Activated naive CD4-positive, alpha-beta T cell treated with anti-CD3 and anti-CD28 coated beads for 36 hours (primary cell): ENCODE data around the gene TPD52L1. TPM values are rescaled to one million over a fixed set of nuclear protein-coding genes. Genes with fewer than 3 reads are reported as not detected.
"Not testable (repeated sequence)": the region's sequence is repeated elsewhere in the genome, so short reads cannot be mapped to it uniquely, and the experiment has no call there.

Experiments
- CTCF ChIA-PET: fragments of 350-600 bp; sonication (Branson Sonifier 250); formaldehyde crosslinking; loops from one replicate; lab custom pipeline; 2021; ENCODE audit warnings: antibody characterized with exemption; lab: Charles Lee
- DNase-seq: peaks from one replicate; pipeline ENCODE4 v3.0.0-alpha.2; 2020
- H3K27ac Mint-ChIP-seq: one replicate; pipeline ENCODE4 v1.8.0; 2021; ENCODE audit warnings: mild to moderate bottlenecking, mixed read lengths
- H3K27me3 Mint-ChIP-seq: one replicate; pipeline ENCODE4 v1.8.0; 2021; ENCODE audit warnings: low read depth, mixed read lengths
- H3K36me3 Mint-ChIP-seq: one replicate; pipeline ENCODE4 v1.8.0; 2021; ENCODE audit warnings: low read depth, mixed read lengths
- H3K4me1 Mint-ChIP-seq: one replicate; pipeline ENCODE4 v1.8.0; 2021; ENCODE audit warnings: low read depth, mixed read lengths
- H3K4me3 Mint-ChIP-seq: one replicate; pipeline ENCODE4 v1.8.0; 2021; ENCODE audit warnings: mild to moderate bottlenecking, moderate library complexity, mixed read lengths
- H3K9me3 Mint-ChIP-seq: one replicate; pipeline ENCODE4 v1.8.0; 2021; ENCODE audit warnings: mixed read lengths
- intact Hi-C: fragments of 100-400 bp; cut with micrococcal nuclease; formaldehyde crosslinking; loops from one replicate; pipeline ENCODE4 v1.15.1; 2023
- total RNA-seq, 2 experiments: library from RNA; stranded (reverse); gene quantifications; one replicate each; pipeline ENCODE4 v1.2.3, GENCODE V29; 2021

TPD52L1 gene
- total RNA-seq, 2 experiments from 2014 or later = 5.6 to 5.7 TPM

- no peak for DNase-seq
- no peaks in the 10 kb centered on the region for H3K9me3 Mint-ChIP-seq
- H3K27ac Mint-ChIP-seq = no peak overlapping the region
- no peaks in the 10 kb centered on the region for H3K4me1 Mint-ChIP-seq
- intact Hi-C loops = no loop called here
- CTCF ChIA-PET = no interaction called here
- no peaks in the 10 kb centered on the region for H3K36me3 Mint-ChIP-seq
- H3K27me3 Mint-ChIP-seq = no peaks in the 10 kb centered on the region
- H3K4me3 Mint-ChIP-seq = no peak overlapping the region
Measured at GRCh38 chr6:125120054-125120590, 33.5 kb upstream of the TPD52L1 start.

DNA sequence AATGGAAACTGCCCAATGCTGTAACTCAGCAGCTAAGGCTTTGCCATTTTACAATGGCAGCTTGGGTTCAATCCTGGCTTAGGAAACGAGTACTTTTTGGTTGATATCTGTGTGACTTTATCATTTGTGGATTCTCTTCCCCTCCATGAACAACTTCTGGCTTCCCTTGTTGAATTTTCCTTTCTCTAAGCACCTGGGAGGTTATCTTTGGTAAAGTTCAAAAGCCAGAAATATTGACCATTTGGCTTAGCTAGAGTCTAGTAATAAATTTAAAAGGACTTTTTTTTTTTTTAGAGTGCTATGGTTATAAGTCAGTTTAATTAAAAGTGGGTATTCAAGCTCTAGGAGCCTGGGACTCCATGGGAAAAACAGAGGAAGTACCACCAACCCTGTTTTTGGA is 31.7 kb upstream of the TPD52L1 start:
- CTCF ChIA-PET = no interaction called here
- Mint-ChIP-seq H3K36me3 (no peaks in the 10 kb centered on the region), H3K27me3 (no peaks in the 10 kb centered on the region), H3K9me3 (peaks cover 3% of the 10 kb centered on the region), H3K4me1 (no peaks in the 10 kb centered on the region), H3K27ac (no peak overlapping the region), H3K4me3 (no peak overlapping the region)
- no peak for DNase-seq
- intact Hi-C loops = no loop called here

DNA sequence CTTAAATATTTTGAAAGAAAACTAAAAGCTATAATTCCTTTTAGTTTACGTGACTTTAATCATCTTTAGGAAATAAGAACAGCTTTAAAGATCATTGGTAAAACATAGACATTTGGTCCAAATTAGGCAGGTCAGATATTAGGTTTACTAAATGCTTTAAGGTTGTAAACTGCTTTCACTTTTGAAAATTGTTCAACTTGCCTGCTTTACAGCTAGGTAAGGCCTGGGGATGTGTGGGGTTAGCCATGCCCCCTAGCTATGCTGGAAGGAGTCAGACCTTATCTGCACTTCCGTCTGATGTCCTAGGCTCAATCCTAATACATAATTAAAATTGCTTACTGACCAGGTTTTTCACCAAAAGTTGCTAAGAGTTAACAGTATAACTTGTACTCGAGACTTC is 30.5 kb upstream of the TPD52L1 start:
- CTCF ChIA-PET = interaction anchor here (0.8 to 1.1 kb wide), 2 partner anchors 9 to 252 kb away, joined by 4 to 5 read pairs; no protein-coding TSS in a partner anchor
- intact Hi-C loops = no loop called here
- H3K9me3 Mint-ChIP-seq = peaks cover 3% of the 10 kb centered on the region
- no peaks in the 10 kb centered on the region for H3K4me1 Mint-ChIP-seq
- H3K27me3 Mint-ChIP-seq = peaks cover 2% of the 10 kb centered on the region
- H3K36me3 Mint-ChIP-seq = no peaks in the 10 kb centered on the region
- DNase-seq = no peak
- no peak overlapping the region for H3K27ac Mint-ChIP-seq
- H3K4me3 Mint-ChIP-seq = no peak overlapping the region

- no peaks in the 10 kb centered on the region for H3K4me1 Mint-ChIP-seq
- H3K9me3 Mint-ChIP-seq = peaks cover 3% of the 10 kb centered on the region
- peaks cover 2% of the 10 kb centered on the region for H3K27me3 Mint-ChIP-seq
- H3K36me3 Mint-ChIP-seq = no peaks in the 10 kb centered on the region
- no peak overlapping the region for H3K27ac Mint-ChIP-seq
- CTCF ChIA-PET = interaction anchor here (0.5 to 2.3 kb wide), 3 partner anchors 9 to 561 kb away, joined by 3 to 10 read pairs (median 4); no protein-coding TSS in a partner anchor
- no peak overlapping the region for H3K4me3 Mint-ChIP-seq
- intact Hi-C loops = no loop called here
- no peak for DNase-seq
Measured at GRCh38 chr6:125123468-125124048, 30.0 kb upstream of the TPD52L1 start.

GRCh38 chr6:125124049-125124669 is 29.4 kb upstream of the TPD52L1 start:
- CTCF ChIA-PET = interaction anchor here (0.5 to 2.3 kb wide), 2 partner anchors 10 to 562 kb away, joined by 3 to 10 read pairs; no protein-coding TSS in a partner anchor
- no peak for DNase-seq
- Mint-ChIP-seq H3K27ac (no peak overlapping the region), H3K36me3 (no peaks in the 10 kb centered on the region), H3K9me3 (peaks cover 3% of the 10 kb centered on the region), H3K4me1 (no peaks in the 10 kb centered on the region), H3K27me3 (peaks cover 3% of the 10 kb centered on the region), H3K4me3 (no peak overlapping the region)
- intact Hi-C loops = no loop called here

GRCh38 chr6:125125856-125126255 is 27.7 kb upstream of the TPD52L1 start:
- H3K36me3 Mint-ChIP-seq, H3K27me3 Mint-ChIP-seq, H3K27ac Mint-ChIP-seq, H3K9me3 Mint-ChIP-seq, intact Hi-C loops, H3K4me1 Mint-ChIP-seq, H3K4me3 Mint-ChIP-seq, DNase-seq: not testable (repeated sequence)
- CTCF ChIA-PET = interaction anchor here (2.3 kb wide), 1 partner anchor 12 kb away, joined by 10 read pairs; no protein-coding TSS in a partner anchor

GRCh38 chr6:125129354-125129753 is 24.2 kb upstream of the TPD52L1 start:
- Mint-ChIP-seq H3K4me3 (no peak overlapping the region), H3K27ac (no peak overlapping the region), H3K27me3 (peaks cover 6% of the 10 kb centered on the region), H3K36me3 (no peaks in the 10 kb centered on the region), H3K4me1 (no peaks in the 10 kb centered on the region), H3K9me3 (peaks cover 3% of the 10 kb centered on the region)
- no peak for DNase-seq
- intact Hi-C loops = no loop called here
- CTCF ChIA-PET = interaction anchor here (1.2 to 1.3 kb wide), 2 partner anchors 15 to 16 kb away, joined by 3 read pairs; no protein-coding TSS in a partner anchor

GRCh38 chr6:125132058-125132457 is 21.5 kb upstream of the TPD52L1 start:
- Mint-ChIP-seq H3K36me3 (no peaks in the 10 kb centered on the region), H3K27me3 (peaks cover 6% of the 10 kb centered on the region), H3K27ac (no peak overlapping the region)

GRCh38 chr6:125136378-125136777 is 17.2 kb upstream of the TPD52L1 start:
- H3K9me3 Mint-ChIP-seq = no peaks in the 10 kb centered on the region
- no peak overlapping the region for H3K27ac Mint-ChIP-seq
- DNase-seq = no peak
- no peak overlapping the region for H3K4me3 Mint-ChIP-seq
- no peaks in the 10 kb centered on the region for H3K36me3 Mint-ChIP-seq
- CTCF ChIA-PET = no interaction called here
- intact Hi-C loops = no loop called here
- no peaks in the 10 kb centered on the region for H3K27me3 Mint-ChIP-seq
- H3K4me1 Mint-ChIP-seq = no peaks in the 10 kb centered on the region

More at GRCh38 chr6:125132058-125132457, 21.5 kb upstream of the TPD52L1 start:
- CTCF ChIA-PET = no interaction called here
- DNase-seq = no peak
- Mint-ChIP-seq H3K4me1 (no peaks in the 10 kb centered on the region), H3K4me3 (no peak overlapping the region), H3K9me3 (no peaks in the 10 kb centered on the region)
- intact Hi-C loops = no loop called here

GRCh38 chr6:125138083-125138482 is 15.5 kb upstream of the TPD52L1 start:
- Mint-ChIP-seq H3K4me1 (no peaks in the 10 kb centered on the region), H3K36me3 (no peaks in the 10 kb centered on the region), H3K27me3 (no peaks in the 10 kb centered on the region), H3K9me3 (no peaks in the 10 kb centered on the region), H3K27ac (no peak overlapping the region), H3K4me3 (no peak overlapping the region)
- intact Hi-C loops = no loop called here
- DNase-seq = no peak
- CTCF ChIA-PET = no interaction called here

DNA sequence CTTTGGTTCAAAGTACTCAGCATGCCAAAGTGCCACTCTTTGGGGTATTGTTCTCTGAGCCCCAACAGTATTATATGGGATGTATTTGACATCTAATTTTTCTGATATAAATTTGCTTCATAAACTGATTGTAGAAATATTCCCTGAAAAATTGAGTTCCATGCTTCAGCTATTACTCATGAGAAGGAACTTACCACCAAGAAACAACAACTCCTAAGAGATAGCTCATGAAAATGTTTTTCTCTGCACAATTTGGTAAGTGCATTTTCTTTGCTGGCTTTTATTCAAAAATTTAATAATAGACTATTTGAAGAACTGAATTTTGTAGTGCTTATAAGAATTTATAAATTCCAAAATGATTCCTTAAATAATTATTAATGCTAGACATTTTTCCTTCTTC is 12.8 kb upstream of the TPD52L1 start:
- CTCF ChIA-PET = interaction anchor here (0.7 to 1.0 kb wide), 2 partner anchors 13 to 17 kb away, joined by 3 read pairs; partner anchors contain the start of gene TPD52L1
- no peak overlapping the region for H3K27ac Mint-ChIP-seq
- no peak for DNase-seq
- no peaks in the 10 kb centered on the region for H3K36me3 Mint-ChIP-seq
- intact Hi-C loops = no loop called here
- H3K9me3 Mint-ChIP-seq = no peaks in the 10 kb centered on the region
- H3K4me1 Mint-ChIP-seq = no peaks in the 10 kb centered on the region
- no peak overlapping the region for H3K4me3 Mint-ChIP-seq
- H3K27me3 Mint-ChIP-seq = peaks cover 2% of the 10 kb centered on the region

DNA sequence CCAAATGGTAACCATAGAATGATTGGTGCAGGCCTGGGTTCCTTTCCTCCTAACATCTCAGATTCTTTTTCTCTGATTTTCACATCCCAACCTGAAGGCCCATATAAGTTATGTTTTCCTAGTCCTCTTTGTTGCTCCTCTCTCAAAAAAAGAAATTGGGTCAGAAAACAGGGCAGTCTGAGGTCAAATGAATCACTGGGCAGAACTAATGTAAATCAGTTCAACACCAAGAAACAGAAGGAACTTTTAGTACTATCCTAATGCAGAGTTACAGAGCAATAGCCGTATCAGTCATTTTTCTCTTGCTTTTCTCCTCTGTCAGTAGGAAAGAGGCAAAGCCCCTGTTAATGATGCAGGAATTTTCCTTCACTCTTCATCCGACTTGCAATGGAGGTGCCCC is 11.0 kb upstream of the TPD52L1 start:
- DNase-seq = no peak
- no peak overlapping the region for H3K27ac Mint-ChIP-seq
- CTCF ChIA-PET = no interaction called here
- H3K27me3 Mint-ChIP-seq = peaks cover 9% of the 10 kb centered on the region
- no peaks in the 10 kb centered on the region for H3K36me3 Mint-ChIP-seq
- intact Hi-C loops = no loop called here
- H3K4me3 Mint-ChIP-seq = no peak overlapping the region
- no peaks in the 10 kb centered on the region for H3K9me3 Mint-ChIP-seq
- no peaks in the 10 kb centered on the region for H3K4me1 Mint-ChIP-seq
